A549 treated with dexamethasone at 1 μM for 4 hours (cell line): ENCODE measurements around the gene SCD. TPM values are rescaled to one million over a fixed set of nuclear protein-coding genes. Genes with fewer than 3 reads are reported as not detected.

Experiments
- total RNA-seq: library from RNA; stranded (reverse); fragments of 200-300 nt; extraction: Qiagen RNA extraction; gene quantifications from 5 replicates; pipeline ENCODE4 v1.2.3, GENCODE V29; 2022

SCD gene
- 148 to 219 TPM (median 171 TPM) in 5 replicates for total RNA-seq

GRCh38 chr10:100346765-100347567, at the start of gene SCD:
SCD (plus strand) TSS chr10:100347233; CDS start chr10:100347505, 272 bp downstream.

GRCh38 chr10:100330079-100330478, 17.0 kb upstream of the SCD start, which contains the start of gene PKD2L1:
PKD2L1 (minus strand) TSS chr10:100330228; CDS start chr10:100330103, 125 bp downstream.

Other genes starting within 250 kb of the SCD start
- gene ERLIN1, start 161.2 kb upstream of the SCD start, total RNA-seq = 44.9 to 60.3 TPM (median 59.1 TPM) in 5 replicates
- 18.7 to 24.1 TPM (median 20.6 TPM) in 5 replicates for gene CHUK, start 117.6 kb upstream of the SCD start, total RNA-seq
- 21.2 to 23.1 TPM (median 22.0 TPM) in 5 replicates for gene CWF19L1, start 79.6 kb upstream of the SCD start, total RNA-seq
- 89.2 to 110 TPM (median 93.5 TPM) in 5 replicates for gene BLOC1S2, start 60.6 kb upstream of the SCD start, total RNA-seq
- 0.11 to 0.38 TPM (median 0.19 TPM) in 5 replicates for gene PKD2L1, start 17.0 kb upstream of the SCD start, total RNA-seq
- 0.05 TPM in 1 of 5 replicates, not detected in the others for gene WNT8B, start 115.8 kb downstream of the SCD start, total RNA-seq
- gene SEC31B, start 172.6 kb downstream of the SCD start, total RNA-seq = 0.79 to 2.1 TPM (median 1.7 TPM) in 5 replicates
- 279 to 297 TPM (median 292 TPM) in 5 replicates for gene NDUFB8, start 182.6 kb downstream of the SCD start, total RNA-seq
- 9.8 to 26.0 TPM (median 21.0 TPM) in 5 replicates for gene HIF1AN, start 188.7 kb downstream of the SCD start, total RNA-seq